GM12892 (cell line): ENCODE data around the gene SYT5.
"Not testable (repeated sequence)": the region's sequence is repeated elsewhere in the genome, so short reads cannot be mapped to it uniquely, and the experiment has no call there.

Experiments used
- POLR2A ChIP-seq: IDR thresholded peaks from 2 replicates; pipeline ENCODE4 v1.6.1; 2011; ENCODE audit warnings: low read depth, low read length, control low read depth
- TAF1 ChIP-seq: IDR thresholded peaks from 2 replicates; pipeline ENCODE4 v1.6.1; 2011; ENCODE audit warnings: low read depth, mild to moderate bottlenecking, control low read depth, low read length, borderline replicate concordance

DNA sequence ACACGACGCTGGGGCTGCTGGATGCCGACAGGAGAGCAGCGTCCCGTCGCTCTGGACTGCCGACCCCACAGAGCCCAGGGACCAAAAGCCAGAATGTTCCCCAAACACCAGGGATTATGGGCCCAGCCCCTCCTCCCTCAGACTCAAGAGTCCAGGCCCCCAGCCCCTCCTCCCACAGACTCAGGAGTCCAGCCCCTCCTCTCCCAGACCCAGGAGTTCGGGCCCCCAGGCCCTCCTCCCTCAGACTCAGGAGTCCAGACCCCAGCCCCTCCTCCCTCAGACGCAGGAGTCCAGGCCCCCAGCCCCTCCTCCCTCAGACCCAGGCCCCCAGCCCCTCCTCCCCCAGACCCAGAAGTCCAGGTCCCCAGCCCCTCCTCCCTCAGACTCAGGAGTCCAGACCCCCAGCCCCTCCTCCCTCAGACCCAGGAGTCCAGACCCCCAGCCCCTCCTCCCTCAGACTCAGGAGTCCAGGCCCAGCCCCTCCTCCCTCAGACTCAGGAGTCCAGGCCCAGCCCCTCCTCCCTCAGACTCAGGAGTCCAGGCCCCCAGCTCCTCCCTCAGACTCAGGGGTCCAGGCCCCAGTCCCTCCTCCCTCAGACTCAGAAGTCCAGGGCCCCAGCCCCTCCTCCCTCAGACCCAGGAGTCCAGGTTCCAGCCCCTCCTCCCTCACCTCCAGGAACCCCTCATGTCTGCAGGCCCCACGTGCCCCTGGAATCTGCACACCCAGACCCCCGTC, 44.8 kb upstream of the SYT5 start:
- not testable (repeated sequence) for TF ChIP-seq POLR2A, TAF1
